ENCODE results near the gene C1QTNF1. TPM values are rescaled to one million over a fixed set of nuclear protein-coding genes. Genes with fewer than 3 reads are reported as not detected.

Gene C1QTNF1
- total and polyA plus RNA-seq, 8 donors: 5.3 to 31.2 (median 8.4) TPM

- ATAC-seq (peak; percentile 70 to 82 (median 80)), DNase-seq (peak; percentile 64 to 91 (median 74)), FAIRE-seq (no peak)
- TF ChIP-seq CTCF (IDR thresholded peaks at IDR 0.05): peak; percentile 66 to 85 (median 82)
- no peaks in the 10 kb centered on the region for H3K36me3 ChIP-seq
- H3K4me1 ChIP-seq: no peaks in the 10 kb centered on the region
- H3K4me3 ChIP-seq: no peak overlapping the region
- no peaks in the 10 kb centered on the region for H3K27me3 ChIP-seq
- H3K27ac ChIP-seq: no peak overlapping the region
- intact Hi-C loops (cut with DNase I): no loop called here
- H3K9me3 ChIP-seq: no peaks in the 10 kb centered on the region
- 44 to 48% methylated on average over 13 of the region's 13 CpGs for WGBS, 2 donors
Measured at GRCh38 chr17:79042421-79043190, 18.6 kb downstream of the C1QTNF1 start.

GRCh38 chr17:79043191-79043930 is 19.4 kb downstream of the C1QTNF1 start:
- no peaks in the 10 kb centered on the region for H3K4me1 ChIP-seq
- FAIRE-seq: no peak
- intact Hi-C loops (cut with DNase I): no loop called here
- 61 to 69% methylated on average over 10 of the region's 10 CpGs for WGBS, 2 donors
- no peak for TF ChIP-seq CTCF (IDR thresholded peaks at IDR 0.05)
- no peaks in the 10 kb centered on the region for H3K9me3 ChIP-seq
- H3K36me3 ChIP-seq: no peaks in the 10 kb centered on the region
- H3K27me3 ChIP-seq: no peaks in the 10 kb centered on the region
- no peak overlapping the region for H3K4me3 ChIP-seq
- DNase-seq: peak in 1 of 6 donors; percentile 11
- no peak overlapping the region for H3K27ac ChIP-seq
- no peak for ATAC-seq

- Histone ChIP-seq H3K36me3 (no peaks in the 10 kb centered on the region), H3K4me3 (no peak overlapping the region), H3K4me1 (no peaks in the 10 kb centered on the region), H3K9me3 (no peaks in the 10 kb centered on the region), H3K27me3 (no peaks in the 10 kb centered on the region), H3K27ac (no peak overlapping the region)
- FAIRE-seq (no peak), ATAC-seq (no peak), DNase-seq (peak in 1 of 6 donors; percentile 42)
- 43 to 61% methylated on average over 12 of the region's 12 CpGs for WGBS, 2 donors
- intact Hi-C loops (cut with DNase I): no loop called here
- TF ChIP-seq CTCF (IDR thresholded peaks at IDR 0.05): no peak
Measured at GRCh38 chr17:79043931-79044320, 20.0 kb downstream of the C1QTNF1 start.

DNA sequence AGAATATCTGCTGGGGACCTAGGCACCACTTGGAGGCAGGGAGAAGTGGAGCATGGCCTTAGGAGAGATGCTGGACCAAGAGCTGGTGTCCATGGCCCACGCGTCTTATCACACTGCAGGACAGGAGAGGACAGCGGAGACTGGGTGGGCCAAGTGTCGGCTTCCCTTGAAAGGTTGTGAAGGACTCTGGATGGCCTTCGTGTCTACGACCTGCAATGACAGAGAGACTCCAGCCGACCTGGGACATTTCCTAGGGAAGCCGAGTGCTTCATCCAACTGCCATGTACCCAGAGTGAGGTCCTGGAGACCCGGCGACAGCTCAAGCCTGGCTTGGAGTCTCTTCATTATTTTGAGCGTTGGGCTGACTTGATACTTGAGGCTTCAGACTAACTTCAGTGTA is 20.5 kb downstream of the C1QTNF1 start:
- no peaks in the 10 kb centered on the region for H3K4me1 ChIP-seq
- TF ChIP-seq CTCF (IDR thresholded peaks at IDR 0.05): no peak
- 67 to 76% methylated on average over 11 of the region's 11 CpGs for whole genome bisulfite sequencing, 2 donors
- DNase-seq (peak in 1 of 6 donors; percentile 33), ATAC-seq (no peak), FAIRE-seq (no peak)
- no peaks in the 10 kb centered on the region for H3K9me3 ChIP-seq
- no peaks in the 10 kb centered on the region for H3K36me3 ChIP-seq
- H3K27me3 ChIP-seq: no peaks in the 10 kb centered on the region
- H3K27ac ChIP-seq: no peak overlapping the region
- intact Hi-C loops (cut with DNase I): no loop called here
- H3K4me3 ChIP-seq: no peak overlapping the region
